Calu3 (cell line): ENCODE results near the gene TAOK1. TPM values are rescaled to one million over a fixed set of nuclear protein-coding genes. Genes with fewer than 3 reads are reported as not detected.

Experiments used
- BruUV-seq: library from RNA; stranded (reverse); fragments of 400-500 nt; replicated peaks from 2 replicates; lab custom pipeline; 2021; lab: Mats Ljungman, UMichigan
- CTCF ChIA-PET: fragments of 300-600 bp; sonication (Branson Sonifier 250); formaldehyde crosslinking; loops from one replicate; lab custom pipeline; 2022; ENCODE audit warnings: antibody characterized with exemption; lab: Charles Lee
- DNase-seq: peaks from one replicate; pipeline ENCODE4 v3.0.0; 2022
- H3K27ac Mint-ChIP-seq: one replicate; pipeline ENCODE4 v1.8.0; 2022; ENCODE audit warnings: mixed read lengths; ENCODE audit not compliant: unreplicated experiment
- H3K27me3 Mint-ChIP-seq: one replicate; pipeline ENCODE4 v1.8.0; 2022; ENCODE audit warnings: mixed read lengths; ENCODE audit not compliant: unreplicated experiment
- H3K36me3 Mint-ChIP-seq: one replicate; pipeline ENCODE4 v1.8.0; 2022; ENCODE audit warnings: mild to moderate bottlenecking, moderate library complexity, mixed read lengths; ENCODE audit not compliant: insufficient read depth, unreplicated experiment
- H3K4me1 Mint-ChIP-seq: one replicate; pipeline ENCODE4 v1.8.0; 2022; ENCODE audit warnings: mild to moderate bottlenecking, low read depth, mixed read lengths; ENCODE audit not compliant: unreplicated experiment
- H3K4me3 Mint-ChIP-seq: one replicate; pipeline ENCODE4 v1.8.0; 2022; ENCODE audit warnings: mild to moderate bottlenecking, low read depth, moderate library complexity, mixed read lengths; ENCODE audit not compliant: unreplicated experiment
- H3K9me3 Mint-ChIP-seq: one replicate; pipeline ENCODE4 v1.8.0; 2022; ENCODE audit warnings: low read depth, mixed read lengths; ENCODE audit not compliant: unreplicated experiment
- intact Hi-C: fragments of 100-400 bp; cut with micrococcal nuclease; formaldehyde crosslinking; loops from one replicate; pipeline ENCODE4 v1.10.0; 2022; ENCODE audit not compliant: unreplicated experiment
- total RNA-seq: library from RNA; stranded (reverse); gene quantifications from 2 replicates; pipeline ENCODE4 v1.2.3, GENCODE V29; 2022
- TF ChIP-seq, protein P1 (sequence below): fragments of 200-600 bp; IDR thresholded peaks from one replicate; pipeline ENCODE4 v1.8.0; 2022; ENCODE audit warnings: antibody characterized with exemption; ENCODE audit not compliant: unreplicated experiment

Gene TAOK1
- total RNA-seq, 1 experiment from 2014 or later, result 78.1 TPM

- H3K4me1 Mint-ChIP-seq, result no peaks in the 10 kb centered on the region
- peaks cover 26% of the 10 kb centered on the region for H3K36me3 Mint-ChIP-seq
- no peak overlapping the region for H3K4me3 Mint-ChIP-seq
- DNase-seq, result no peak
- TF ChIP-seq, protein P1, sequence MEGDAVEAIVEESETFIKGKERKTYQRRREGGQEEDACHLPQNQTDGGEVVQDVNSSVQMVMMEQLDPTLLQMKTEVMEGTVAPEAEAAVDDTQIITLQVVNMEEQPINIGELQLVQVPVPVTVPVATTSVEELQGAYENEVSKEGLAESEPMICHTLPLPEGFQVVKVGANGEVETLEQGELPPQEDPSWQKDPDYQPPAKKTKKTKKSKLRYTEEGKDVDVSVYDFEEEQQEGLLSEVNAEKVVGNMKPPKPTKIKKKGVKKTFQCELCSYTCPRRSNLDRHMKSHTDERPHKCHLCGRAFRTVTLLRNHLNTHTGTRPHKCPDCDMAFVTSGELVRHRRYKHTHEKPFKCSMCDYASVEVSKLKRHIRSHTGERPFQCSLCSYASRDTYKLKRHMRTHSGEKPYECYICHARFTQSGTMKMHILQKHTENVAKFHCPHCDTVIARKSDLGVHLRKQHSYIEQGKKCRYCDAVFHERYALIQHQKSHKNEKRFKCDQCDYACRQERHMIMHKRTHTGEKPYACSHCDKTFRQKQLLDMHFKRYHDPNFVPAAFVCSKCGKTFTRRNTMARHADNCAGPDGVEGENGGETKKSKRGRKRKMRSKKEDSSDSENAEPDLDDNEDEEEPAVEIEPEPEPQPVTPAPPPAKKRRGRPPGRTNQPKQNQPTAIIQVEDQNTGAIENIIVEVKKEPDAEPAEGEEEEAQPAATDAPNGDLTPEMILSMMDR, result no peak
- CTCF ChIA-PET, result no interaction called here
- no peaks in the 10 kb centered on the region for H3K9me3 Mint-ChIP-seq
- intact Hi-C loops, result no loop called here
- no peak overlapping the region for H3K27ac Mint-ChIP-seq
- BruUV-seq, result no TSS peak
- H3K27me3 Mint-ChIP-seq, result no peaks in the 10 kb centered on the region
Observed at GRCh38 chr17:29505836-29506235, 115.7 kb downstream of the TAOK1 start.

- H3K4me3 Mint-ChIP-seq, result no peak overlapping the region
- BruUV-seq, result no TSS peak
- H3K9me3 Mint-ChIP-seq, result no peaks in the 10 kb centered on the region
- no peaks in the 10 kb centered on the region for H3K4me1 Mint-ChIP-seq
- no peaks in the 10 kb centered on the region for H3K36me3 Mint-ChIP-seq
- no peaks in the 10 kb centered on the region for H3K27me3 Mint-ChIP-seq
- intact Hi-C loops, result no loop called here
- TF ChIP-seq, protein P1, result no peak
- no peak overlapping the region for H3K27ac Mint-ChIP-seq
- DNase-seq, result no peak
- CTCF ChIA-PET, result no interaction called here
Observed at GRCh38 chr17:29510953-29511352, 120.8 kb downstream of the TAOK1 start.

DNA sequence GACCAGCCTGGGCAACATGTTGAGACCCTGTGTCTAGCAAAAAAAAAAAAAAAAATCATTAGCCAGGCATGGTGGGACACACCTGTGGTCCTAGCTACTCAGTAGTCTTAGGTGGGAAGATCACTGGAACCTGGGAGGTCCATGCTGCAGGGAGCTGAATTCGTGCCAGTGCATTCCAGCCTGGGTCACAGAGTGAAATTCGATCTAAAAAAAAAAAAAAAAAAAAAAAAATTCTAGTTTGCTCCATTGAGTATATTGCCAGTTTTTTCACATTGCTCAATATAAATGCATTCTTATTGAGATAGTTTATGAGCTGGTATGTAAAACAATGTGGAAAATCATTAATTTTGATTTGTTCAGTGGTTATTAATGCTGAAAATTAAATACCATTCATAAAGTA lies 124.6 kb downstream of the TAOK1 start:
- Mint-ChIP-seq H3K4me3 (no peak overlapping the region), H3K36me3 (peaks cover 31% of the 10 kb centered on the region), H3K27me3 (no peaks in the 10 kb centered on the region), H3K27ac (no peak overlapping the region), H3K4me1 (no peaks in the 10 kb centered on the region), H3K9me3 (no peaks in the 10 kb centered on the region)
- BruUV-seq, result no TSS peak
- intact Hi-C loops, result no loop called here
- no peak for DNase-seq
- CTCF ChIA-PET, result interaction anchor here (0.6 to 1.5 kb wide), 4 partner anchors 34 to 1275 kb away, joined by 3 to 5 read pairs (median 3); no protein-coding TSS in a partner anchor
- TF ChIP-seq, protein P1, result no peak

GRCh38 chr17:29518359-29518758 lies 128.2 kb downstream of the TAOK1 start:
- Mint-ChIP-seq H3K4me1 (no peaks in the 10 kb centered on the region), H3K27me3 (no peaks in the 10 kb centered on the region), H3K4me3 (no peak overlapping the region), H3K36me3 (peaks cover 40% of the 10 kb centered on the region), H3K27ac (no peak overlapping the region), H3K9me3 (no peaks in the 10 kb centered on the region)
- BruUV-seq, result no TSS peak
- TF ChIP-seq, protein P1, result no peak
- CTCF ChIA-PET, result no interaction called here
- DNase-seq, result no peak
- intact Hi-C loops, result no loop called here
